GM18502 (cell line): Measurements from ENCODE around the gene JHY.

ENCODE experiments used
- ATAC-seq: cut with Tn5 transposase; IDR thresholded peaks from one replicate; pipeline ENCODE4 v1.9.1; 2021; ENCODE audit warnings: mild to moderate bottlenecking; ENCODE audit not compliant: unreplicated experiment, poor library complexity

JHY gene

GRCh38 chr11:123000721-123001120 lies 118.2 kb downstream of the JHY start:
- no peak for ATAC-seq

- ATAC-seq, result no peak
These were observed 124.4 kb downstream of the JHY start for GRCh38 chr11:123006860-123007542.
